HG03432 (cell line): ENCODE results near the gene JARID2.

Experiments used
- ATAC-seq: cut with Tn5 transposase; IDR thresholded peaks from one replicate; pipeline ENCODE4 v1.9.1; 2021; ENCODE audit warnings: mild to moderate bottlenecking, moderate library complexity; ENCODE audit not compliant: unreplicated experiment

The JARID2 gene

GRCh38 chr6:15350386-15351083, 104.7 kb downstream of the JARID2 start:
- no peak for ATAC-seq

- ATAC-seq = no peak
Observed at GRCh38 chr6:15351631-15352030, 105.8 kb downstream of the JARID2 start.

DNA sequence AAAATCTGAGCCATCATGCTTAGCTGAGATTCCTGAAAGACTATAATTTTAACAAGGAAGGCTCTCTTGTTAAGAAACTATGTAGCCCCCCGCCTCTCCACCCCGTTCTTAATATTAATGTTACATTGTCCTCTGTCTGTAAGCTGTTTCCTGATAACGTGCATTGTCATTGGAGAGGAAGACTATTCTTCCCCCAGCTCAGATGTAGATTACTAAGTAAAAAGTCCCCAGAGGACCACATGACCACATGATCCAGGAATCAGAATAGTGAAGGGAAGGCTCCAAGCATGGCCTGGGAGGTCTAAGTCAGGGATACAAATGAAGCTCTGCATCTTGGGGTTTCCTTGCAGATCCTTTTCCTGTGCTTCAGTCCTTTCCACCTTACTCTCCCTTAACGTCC, 106.4 kb downstream of the JARID2 start:
- ATAC-seq = no peak

DNA sequence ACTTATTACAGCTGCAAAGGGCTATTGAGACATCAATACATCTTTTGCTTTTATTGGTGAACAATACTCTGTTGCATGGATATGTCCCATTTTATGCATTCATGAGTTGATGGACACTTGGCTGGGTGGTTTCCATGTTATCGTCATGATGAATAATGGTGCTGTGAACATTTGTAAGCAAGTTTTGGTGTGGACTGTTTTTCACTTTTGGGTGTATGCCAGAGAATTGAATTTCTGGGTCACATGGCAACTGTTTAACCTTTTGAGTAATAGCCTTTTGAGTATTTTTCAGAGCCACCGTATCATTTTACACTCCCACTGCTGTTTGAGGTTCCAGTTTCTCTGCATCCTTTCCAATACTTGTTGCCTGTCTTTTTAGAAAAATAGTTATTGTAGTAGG, 107.0 kb downstream of the JARID2 start:
- ATAC-seq = no peak

DNA sequence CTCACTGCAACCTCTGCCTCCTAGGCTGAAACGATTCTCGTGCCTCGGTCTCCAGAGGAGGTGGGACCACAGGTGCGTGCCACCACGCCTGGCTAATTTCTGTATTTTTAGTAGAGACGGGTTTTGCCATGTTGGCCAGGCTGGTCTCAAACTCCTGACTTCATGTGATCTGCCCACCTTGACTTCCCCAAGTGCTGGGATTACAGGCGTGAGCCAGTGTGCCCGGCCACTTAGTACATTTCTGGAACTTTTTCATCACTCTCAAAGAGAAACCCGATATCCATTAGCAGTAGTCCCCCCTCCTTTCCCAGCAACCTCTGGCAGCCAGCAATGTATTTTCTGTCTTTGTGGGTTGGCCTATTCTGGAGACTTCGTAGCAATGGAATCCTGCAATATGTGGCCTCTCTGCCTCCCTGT, 109.8 kb downstream of the JARID2 start:
- ATAC-seq = no peak

- no peak for ATAC-seq
Observed at GRCh38 chr6:15356179-15356578, 110.3 kb downstream of the JARID2 start.

- ATAC-seq = no peak
Observed at GRCh38 chr6:15356937-15357336, 111.1 kb downstream of the JARID2 start.

- no peak for ATAC-seq
Observed at GRCh38 chr6:15357782-15358181, 111.9 kb downstream of the JARID2 start.

- ATAC-seq = peak; percentile 32
Observed at GRCh38 chr6:15358579-15359327, 112.9 kb downstream of the JARID2 start.

DNA sequence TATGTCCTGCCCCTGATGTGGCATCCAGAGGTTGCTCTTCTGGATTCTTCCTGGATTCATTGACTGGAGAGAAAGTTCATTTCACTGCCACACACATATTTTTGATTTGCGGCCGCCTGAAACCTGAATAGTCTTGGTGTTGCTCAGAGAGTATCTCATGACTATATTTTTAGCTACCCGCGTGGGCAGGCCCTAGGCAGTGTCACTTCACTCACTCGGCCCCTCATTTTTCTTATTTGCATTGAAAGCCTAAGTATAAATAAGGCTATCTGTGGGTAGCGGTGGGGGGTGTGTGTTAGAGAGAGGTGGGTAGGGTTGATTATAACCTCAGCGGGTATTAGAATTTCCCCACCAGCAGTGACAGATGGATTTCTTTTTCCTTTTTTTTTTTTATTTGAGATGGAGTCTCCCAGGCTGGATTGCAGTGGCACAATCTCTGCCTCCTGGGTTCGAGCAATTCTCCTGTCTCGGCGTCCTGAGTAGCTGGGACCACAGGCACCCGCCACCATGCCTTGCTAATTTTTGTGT, 113.5 kb downstream of the JARID2 start:
- peak; percentile 65 for ATAC-seq

DNA sequence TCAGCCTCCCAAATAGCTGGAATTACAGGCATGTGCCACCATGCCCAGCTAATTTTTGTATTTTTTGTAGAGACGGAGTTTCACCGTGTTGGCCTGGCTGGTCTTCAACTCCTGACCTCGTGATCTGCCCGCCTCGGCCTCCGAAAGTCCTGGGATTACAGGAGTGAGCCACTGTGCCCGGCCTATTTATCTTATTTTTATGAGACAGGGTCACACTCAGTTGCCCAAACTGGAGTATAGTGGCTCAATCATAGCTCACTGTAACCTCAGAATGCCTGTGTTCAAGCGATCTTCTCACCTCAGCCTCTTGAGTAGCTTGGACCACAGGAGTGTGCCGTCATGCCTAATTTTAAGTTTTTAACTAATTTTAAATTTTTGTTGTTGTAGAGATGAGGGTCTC, 114.4 kb downstream of the JARID2 start:
- ATAC-seq = no peak

GRCh38 chr6:15361197-15361596, 115.3 kb downstream of the JARID2 start:
- ATAC-seq = no peak

DNA sequence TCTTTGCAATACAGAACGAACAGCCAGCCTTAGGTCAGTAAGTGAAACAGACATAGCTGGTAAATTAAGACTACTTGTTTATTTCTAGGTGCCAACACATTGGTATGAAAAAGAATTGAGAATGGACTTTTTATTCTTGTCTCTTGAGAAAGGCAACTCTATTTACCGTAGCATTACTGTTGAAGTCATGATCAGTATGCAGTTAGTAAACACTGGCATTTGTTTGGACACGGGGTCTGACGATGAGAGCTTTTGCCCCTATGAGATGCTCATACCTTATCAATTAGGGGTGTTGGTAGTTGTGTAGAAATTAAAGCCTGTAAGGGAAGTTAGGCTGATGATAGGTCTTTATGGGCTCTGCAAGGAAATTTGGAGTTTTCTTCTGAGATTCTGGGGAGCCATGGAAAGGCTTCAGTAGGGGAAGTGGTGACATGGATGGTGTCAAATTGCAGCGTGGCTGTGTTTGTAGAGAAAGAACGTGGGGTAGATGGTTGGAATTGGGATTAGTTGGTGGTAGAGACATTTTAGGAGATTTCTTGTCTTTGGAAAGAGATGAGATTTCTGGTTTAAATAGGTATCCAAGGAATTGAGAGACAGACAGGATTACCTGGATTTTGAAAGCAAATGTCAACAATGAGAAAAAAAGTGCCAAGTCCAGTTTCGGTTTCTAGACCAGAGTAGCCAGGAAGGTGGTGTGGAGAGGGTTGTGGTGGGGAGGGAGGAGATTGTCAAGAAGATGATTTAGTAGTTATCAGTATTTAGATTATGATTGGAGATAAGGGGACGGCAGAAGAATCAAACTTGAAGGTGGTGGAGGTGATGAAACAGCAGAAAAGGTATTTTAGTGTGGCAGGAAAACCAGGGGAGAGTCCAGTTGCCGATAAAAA, 116.6 kb downstream of the JARID2 start:
- no peak for ATAC-seq

DNA sequence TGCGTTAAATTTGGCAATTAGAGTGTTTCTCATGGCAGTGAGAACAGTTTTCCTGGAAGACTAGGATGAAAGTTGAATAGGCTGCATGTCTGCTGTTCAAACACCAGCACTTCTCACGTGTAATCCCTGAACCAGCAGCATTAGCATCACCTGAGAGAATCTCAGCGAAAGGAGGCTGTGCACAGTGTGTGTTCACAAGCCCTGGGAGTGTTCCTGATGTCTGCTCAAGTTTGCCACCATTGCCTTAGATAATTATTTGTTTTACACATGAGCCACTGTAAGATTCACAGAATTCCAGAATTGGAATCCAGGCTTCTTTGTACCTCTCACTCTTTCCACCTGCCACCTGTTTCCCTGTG, 117.3 kb downstream of the JARID2 start:
- no peak for ATAC-seq

GRCh38 chr6:15363523-15364400, 117.9 kb downstream of the JARID2 start:
- ATAC-seq = peak; percentile 51

DNA sequence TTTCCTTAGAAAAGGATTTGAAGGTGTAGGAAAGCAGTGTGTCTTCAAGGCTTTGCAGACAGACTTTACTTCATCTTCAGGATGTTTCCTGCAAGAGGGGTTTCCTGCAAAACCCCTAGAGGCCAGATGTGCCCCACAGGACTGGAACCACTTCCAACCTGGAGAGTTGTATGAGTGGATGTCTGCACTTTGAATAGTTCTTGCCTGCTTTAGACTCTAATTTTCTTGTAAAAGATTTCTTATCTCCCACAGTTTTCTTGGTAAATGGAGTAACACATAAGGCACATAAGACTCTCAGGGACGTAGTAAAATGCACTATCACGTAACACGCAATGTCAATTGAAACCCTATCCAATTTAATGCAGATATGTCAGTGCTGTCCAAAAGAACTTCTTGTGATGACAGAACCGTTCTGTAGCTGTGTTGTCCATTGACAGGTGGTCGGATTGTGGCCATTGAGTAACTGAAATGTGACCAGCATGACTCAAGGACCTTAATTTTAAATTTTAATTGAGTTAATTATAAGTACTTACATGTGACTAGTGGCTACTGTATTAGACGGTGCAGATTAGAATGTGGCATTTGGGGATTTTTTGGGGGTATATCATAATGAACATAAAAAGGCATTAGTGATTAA, 118.7 kb downstream of the JARID2 start:
- no peak for ATAC-seq

DNA sequence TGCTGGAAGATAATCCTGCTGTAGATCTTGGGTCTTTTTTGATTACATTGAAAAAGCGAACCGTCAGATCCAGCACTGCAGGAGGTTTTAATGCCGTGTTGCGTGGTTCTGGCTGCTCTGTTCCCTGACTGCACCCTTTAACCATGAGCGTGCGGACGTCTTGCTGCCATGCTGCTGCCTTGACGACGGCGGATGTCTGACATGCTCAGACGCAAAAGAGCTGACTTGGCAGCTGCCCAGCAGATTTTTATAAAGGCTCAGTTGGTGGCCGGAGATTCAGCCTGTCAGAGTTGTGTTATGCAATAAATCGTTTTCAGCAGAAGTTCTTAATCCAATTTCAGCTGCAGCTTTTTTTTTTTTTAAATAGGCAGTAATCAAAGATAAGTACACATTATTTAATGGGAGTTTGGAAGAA, 119.4 kb downstream of the JARID2 start:
- ATAC-seq = no peak

DNA sequence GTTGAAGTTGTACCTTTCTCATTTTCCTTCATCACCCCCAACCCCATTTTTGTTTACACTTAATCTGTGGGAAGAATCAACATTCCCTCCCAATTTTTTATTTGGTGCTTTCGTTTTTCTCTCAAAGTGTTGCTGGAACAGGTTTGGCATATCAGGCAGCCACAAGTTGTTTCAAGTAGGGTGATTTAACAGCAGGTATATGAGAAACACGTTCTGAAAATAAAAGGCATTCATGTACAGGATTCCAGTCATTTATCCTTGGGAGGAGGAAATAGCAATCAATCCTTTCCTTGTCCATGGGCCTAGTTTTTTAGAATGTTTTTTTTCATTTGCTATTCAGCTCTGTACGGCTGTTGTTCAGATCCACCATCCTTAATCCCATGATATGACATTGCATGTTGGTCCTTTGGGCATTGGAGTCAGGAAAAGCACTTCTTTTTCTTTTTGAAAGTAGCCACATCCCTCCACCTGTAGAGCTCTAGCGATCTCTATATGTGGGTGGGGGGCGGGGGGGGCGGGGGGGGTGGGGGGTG, 120.2 kb downstream of the JARID2 start:
- ATAC-seq = no peak

DNA sequence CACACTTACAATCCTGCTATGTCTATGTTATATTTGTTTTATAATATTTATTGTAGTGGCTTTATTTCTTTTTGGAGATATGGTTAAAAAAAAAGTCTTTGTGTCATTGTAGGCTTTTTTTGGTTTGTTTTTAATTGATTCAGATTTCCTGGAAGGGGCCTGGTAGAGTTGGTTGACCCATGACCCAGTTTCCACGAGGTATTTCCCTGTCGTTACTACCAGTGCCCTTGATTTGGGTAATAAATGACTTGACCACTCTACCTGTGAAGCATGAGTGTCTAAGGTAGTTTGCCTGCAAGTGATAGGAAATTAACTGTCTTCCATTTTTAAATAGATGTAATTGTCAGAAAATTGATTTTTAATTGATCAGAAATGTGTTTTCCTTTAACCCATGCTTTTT, 121.0 kb downstream of the JARID2 start:
- no peak for ATAC-seq

- ATAC-seq = no peak
Observed at GRCh38 chr6:15368186-15368585, 122.3 kb downstream of the JARID2 start.
